ENCODE measurements around the gene COQ6.

DNA sequence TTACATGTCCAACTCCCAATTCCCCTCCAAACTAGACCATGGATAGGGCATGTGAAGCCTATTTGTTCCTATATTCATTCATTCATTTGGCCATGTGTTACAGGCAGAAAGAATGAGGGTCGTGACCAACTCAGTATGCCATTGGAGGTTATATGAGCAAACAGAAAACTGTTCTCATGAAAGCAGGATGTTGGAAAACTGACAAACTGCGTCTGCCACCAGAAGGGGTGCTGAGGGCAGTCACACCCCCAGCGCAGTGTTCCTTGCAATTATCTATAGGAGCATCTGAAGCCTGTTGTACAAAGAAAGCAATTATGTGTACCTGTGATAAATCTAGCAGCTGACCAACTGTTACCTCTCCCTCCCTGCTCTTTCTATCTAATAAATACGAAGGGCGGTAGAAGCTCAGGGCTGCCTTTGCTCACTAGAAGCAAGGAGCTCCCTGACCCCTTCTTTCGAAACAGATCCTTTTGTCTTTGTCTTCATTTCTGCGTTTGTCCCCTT, 47.9 kb downstream of the COQ6 start:
- TF ChIP-seq POLR2AphosphoS5 (IDR thresholded peaks at IDR 0.05), result no peak
- TF ChIP-seq, protein P1, sequence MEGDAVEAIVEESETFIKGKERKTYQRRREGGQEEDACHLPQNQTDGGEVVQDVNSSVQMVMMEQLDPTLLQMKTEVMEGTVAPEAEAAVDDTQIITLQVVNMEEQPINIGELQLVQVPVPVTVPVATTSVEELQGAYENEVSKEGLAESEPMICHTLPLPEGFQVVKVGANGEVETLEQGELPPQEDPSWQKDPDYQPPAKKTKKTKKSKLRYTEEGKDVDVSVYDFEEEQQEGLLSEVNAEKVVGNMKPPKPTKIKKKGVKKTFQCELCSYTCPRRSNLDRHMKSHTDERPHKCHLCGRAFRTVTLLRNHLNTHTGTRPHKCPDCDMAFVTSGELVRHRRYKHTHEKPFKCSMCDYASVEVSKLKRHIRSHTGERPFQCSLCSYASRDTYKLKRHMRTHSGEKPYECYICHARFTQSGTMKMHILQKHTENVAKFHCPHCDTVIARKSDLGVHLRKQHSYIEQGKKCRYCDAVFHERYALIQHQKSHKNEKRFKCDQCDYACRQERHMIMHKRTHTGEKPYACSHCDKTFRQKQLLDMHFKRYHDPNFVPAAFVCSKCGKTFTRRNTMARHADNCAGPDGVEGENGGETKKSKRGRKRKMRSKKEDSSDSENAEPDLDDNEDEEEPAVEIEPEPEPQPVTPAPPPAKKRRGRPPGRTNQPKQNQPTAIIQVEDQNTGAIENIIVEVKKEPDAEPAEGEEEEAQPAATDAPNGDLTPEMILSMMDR (IDR thresholded peaks at IDR 0.05), result no peak
